Measurements from ENCODE around the gene TMOD2. TPM values are rescaled to one million over a fixed set of nuclear protein-coding genes. Genes with fewer than 3 reads are reported as not detected.
A peak's percentile ranks its signal among the peaks of the same experiment; 100 is the strongest.

Gene TMOD2
- total RNA-seq, 1 donor from 2014 or later: 4.1 TPM

DNA sequence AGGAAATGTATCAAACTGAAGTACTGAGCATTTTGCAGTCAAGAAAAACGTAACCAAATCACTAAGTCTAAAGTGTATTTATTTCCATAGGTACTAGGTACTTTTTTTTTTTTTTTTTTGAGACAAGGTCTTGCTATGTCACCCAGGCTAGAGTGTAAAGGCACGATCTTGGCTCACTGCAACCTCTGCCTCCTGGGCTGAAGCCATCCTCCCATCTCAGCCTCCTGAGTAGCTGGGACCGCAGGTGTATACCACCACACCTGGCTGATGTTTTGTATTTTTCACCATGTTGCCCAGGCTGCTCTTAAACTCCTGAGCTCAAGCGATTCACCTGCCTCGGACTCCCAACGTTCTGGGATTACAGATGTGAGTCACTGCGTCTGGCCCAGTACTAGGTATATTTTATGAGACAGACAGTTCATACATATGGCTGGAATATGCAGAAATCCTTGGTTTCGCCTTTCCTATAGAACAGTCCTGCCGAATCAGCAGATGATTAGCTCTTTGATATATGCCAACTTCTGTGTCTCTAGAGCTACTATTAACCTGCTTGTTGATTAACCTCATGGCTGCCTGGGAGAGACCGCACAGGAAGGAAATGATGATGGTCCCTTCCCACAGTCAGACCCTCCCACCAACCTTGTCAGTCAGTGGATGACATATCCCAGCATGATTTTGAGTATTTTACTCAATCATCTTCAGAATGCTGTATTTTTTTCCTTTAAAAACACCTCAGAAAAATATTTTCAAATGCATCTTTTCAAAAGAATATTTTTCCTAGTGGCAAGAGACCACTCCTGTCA lies 110.4 kb downstream of the TMOD2 start:
- Histone ChIP-seq H3K27me3 (ENCODE audit: control insufficient read depth, insufficient read depth, low read length) (no peaks in the 10 kb centered on the region), H3K4me3 (ENCODE audit: low read depth, low read length) (no peak overlapping the region), H3K36me3 (ENCODE audit: control insufficient read depth, insufficient read depth, low read length) (no peaks in the 10 kb centered on the region)
- DNase-seq (ENCODE audit: low read depth): no peak
- TF ChIP-seq CTCF (IDR thresholded peaks at IDR 0.05; ENCODE audit: insufficient read depth, low read length, poor library complexity, severe bottlenecking): no peak

DNA sequence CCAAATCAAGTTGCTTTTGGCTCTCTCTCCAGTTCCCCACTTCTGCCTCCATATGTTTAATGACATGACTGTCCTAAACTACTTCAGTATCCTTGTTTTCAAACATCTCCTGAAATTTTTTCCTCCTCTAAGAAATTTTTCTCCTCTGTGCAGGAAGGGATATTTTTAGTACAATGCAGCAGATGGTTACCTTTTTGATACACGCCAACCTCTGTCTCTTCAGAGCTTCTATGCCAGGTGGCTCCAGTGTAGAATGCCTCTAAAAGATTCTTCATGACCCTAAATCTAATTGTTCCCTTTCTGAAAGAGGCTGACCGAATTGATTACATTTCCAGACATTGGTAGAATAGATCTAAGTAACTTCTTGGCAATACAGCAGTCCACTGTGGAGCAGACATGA lies 111.7 kb downstream of the TMOD2 start:
- DNase-seq (ENCODE audit: low read depth): no peak
- no peak for TF ChIP-seq CTCF (IDR thresholded peaks at IDR 0.05; ENCODE audit: insufficient read depth, low read length, poor library complexity, severe bottlenecking)
- no peaks in the 10 kb centered on the region for H3K27me3 ChIP-seq (ENCODE audit: control insufficient read depth, insufficient read depth, low read length)
- H3K36me3 ChIP-seq (ENCODE audit: control insufficient read depth, insufficient read depth, low read length): no peaks in the 10 kb centered on the region
- H3K4me3 ChIP-seq (ENCODE audit: low read depth, low read length): no peak overlapping the region

GRCh38 chr15:51864408-51865056 lies 113.1 kb downstream of the TMOD2 start:
- no peak for TF ChIP-seq CTCF (IDR thresholded peaks at IDR 0.05; ENCODE audit: insufficient read depth, low read length, poor library complexity, severe bottlenecking)
- Histone ChIP-seq H3K27me3 (ENCODE audit: control insufficient read depth, insufficient read depth, low read length) (no peaks in the 10 kb centered on the region), H3K4me3 (ENCODE audit: low read depth, low read length) (no peak overlapping the region), H3K36me3 (ENCODE audit: control insufficient read depth, insufficient read depth, low read length) (no peaks in the 10 kb centered on the region)
- peak; percentile 67 for DNase-seq (ENCODE audit: low read depth)

DNA sequence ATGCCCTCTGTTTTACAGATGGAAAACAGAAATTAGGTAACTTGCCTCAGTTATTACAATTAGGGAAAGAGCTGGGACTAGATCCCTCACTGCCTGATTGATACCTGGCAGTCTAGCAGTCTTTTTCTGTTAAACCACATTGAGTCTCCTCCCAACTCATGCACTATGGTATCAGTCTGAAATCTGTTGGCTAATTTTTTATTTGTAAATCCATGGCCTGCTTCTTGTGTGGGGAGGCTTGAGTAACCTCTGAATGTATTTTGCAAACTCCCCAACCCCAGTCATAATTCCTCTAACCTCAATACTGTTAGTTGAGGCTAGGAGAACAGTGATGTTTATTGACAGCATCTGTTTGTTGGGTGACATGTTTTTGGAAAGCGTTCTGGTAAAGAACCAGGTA lies 113.9 kb downstream of the TMOD2 start:
- H3K27me3 ChIP-seq (ENCODE audit: control insufficient read depth, insufficient read depth, low read length): no peaks in the 10 kb centered on the region
- no peak for DNase-seq (ENCODE audit: low read depth)
- no peaks in the 10 kb centered on the region for H3K36me3 ChIP-seq (ENCODE audit: control insufficient read depth, insufficient read depth, low read length)
- no peak overlapping the region for H3K4me3 ChIP-seq (ENCODE audit: low read depth, low read length)
- no peak for TF ChIP-seq CTCF (IDR thresholded peaks at IDR 0.05; ENCODE audit: insufficient read depth, low read length, poor library complexity, severe bottlenecking)

Other genes with a start within 250 kb of the TMOD2 start
- gene DMXL2, start 128.8 kb upstream of the TMOD2 start, total RNA-seq: 14.2 and 31.7 TPM in 2 replicates
- 0.04 and 0.14 TPM in 2 replicates for gene SCG3, start 70.1 kb upstream of the TMOD2 start, total RNA-seq
- 7.1 and 7.7 TPM in 2 replicates for gene LYSMD2, start 13.9 kb upstream of the TMOD2 start, total RNA-seq
- gene TMOD3, start 78.1 kb downstream of the TMOD2 start, total RNA-seq: 30.7 and 34.5 TPM in 2 replicates
- 17.0 and 19.9 TPM in 2 replicates for gene LEO1, start 220.2 kb downstream of the TMOD2 start, total RNA-seq